H9 (cell line): Measurements from ENCODE around the gene CHMP2A. TPM values are rescaled to one million over a fixed set of nuclear protein-coding genes. Genes with fewer than 3 reads are reported as not detected.

ENCODE experiments used
- DNase-seq: peaks from one replicate; pipeline ENCODE4 v3.0.0-alpha.2; 2017
- H2AFZ ChIP-seq: one replicate; pipeline ENCODE4 v1.6.1; 2013; ENCODE audit warnings: mild to moderate bottlenecking, low read length, control low read depth, moderate library complexity
- H2AK5ac ChIP-seq: 2 replicates; pipeline ENCODE4 v1.6.1; 2013; ENCODE audit warnings: low read length, control low read depth, mixed read lengths; ENCODE audit not compliant: insufficient read length
- H2BK120ac ChIP-seq: one replicate; pipeline ENCODE4 v1.6.1; 2013; ENCODE audit warnings: low read depth, mild to moderate bottlenecking, low read length, control low read depth, inconsistent platforms; ENCODE audit not compliant: poor library complexity, severe bottlenecking
- H2BK12ac ChIP-seq: 2 replicates; pipeline ENCODE4 v1.6.1; 2013; ENCODE audit warnings: low read length, control low read depth, mixed read lengths, low read depth; ENCODE audit not compliant: insufficient read length
- H2BK15ac ChIP-seq: 2 replicates; pipeline ENCODE4 v1.6.1; 2013; ENCODE audit warnings: low read depth, low read length, control low read depth
- H2BK20ac ChIP-seq: one replicate; pipeline ENCODE4 v1.6.1; 2013; ENCODE audit warnings: low read depth, mild to moderate bottlenecking, low read length, control low read depth, inconsistent platforms; ENCODE audit not compliant: poor library complexity, severe bottlenecking
- H2BK5ac ChIP-seq: 2 replicates; pipeline ENCODE4 v1.6.1; 2013; ENCODE audit warnings: low read length, control low read depth, mixed read lengths; ENCODE audit not compliant: insufficient read length
- H3K14ac ChIP-seq: 2 replicates; pipeline ENCODE4 v1.6.1; 2013; ENCODE audit warnings: low read length, control low read depth; ENCODE audit not compliant: insufficient read depth
- H3K18ac ChIP-seq: 2 replicates; pipeline ENCODE4 v1.6.1; 2013; ENCODE audit warnings: low read depth, mild to moderate bottlenecking, mixed read lengths, low read length, control low read depth; ENCODE audit not compliant: insufficient read length
- H3K23ac ChIP-seq: 2 replicates; pipeline ENCODE4 v1.6.1; 2013; ENCODE audit warnings: low read length, control low read depth, mixed read lengths, low read depth; ENCODE audit not compliant: insufficient read length
- H3K23me2 ChIP-seq: 2 replicates; pipeline ENCODE4 v1.6.1; 2013; ENCODE audit warnings: low read depth, mild to moderate bottlenecking, mixed read lengths, low read length, control low read depth; ENCODE audit not compliant: insufficient read length, poor library complexity, severe bottlenecking
- H3K27ac ChIP-seq: 2 replicates; pipeline ENCODE4 v1.5.1; 2013; ENCODE audit warnings: low read length, control low read depth, mixed read lengths, low read depth; ENCODE audit not compliant: insufficient read length
- H3K27me3 ChIP-seq: 2 replicates; pipeline ENCODE4 v1.6.1; 2013; ENCODE audit warnings: low read length, control low read depth, inconsistent platforms; ENCODE audit not compliant: insufficient read depth
- H3K4ac ChIP-seq: 2 replicates; pipeline ENCODE4 v1.6.1; 2013; ENCODE audit warnings: low read depth, mild to moderate bottlenecking, control low read depth, inconsistent platforms, low read length, moderate library complexity
- H3K4me1 ChIP-seq: 2 replicates; pipeline ENCODE4 v1.6.1; 2013; ENCODE audit warnings: low read length, control low read depth, inconsistent platforms; ENCODE audit not compliant: insufficient read depth
- H3K4me2 ChIP-seq: 2 replicates; pipeline ENCODE4 v1.6.1; 2013; ENCODE audit warnings: low read length, control low read depth, mixed read lengths; ENCODE audit not compliant: insufficient read length, insufficient read depth
- H3K56ac ChIP-seq: 2 replicates; pipeline ENCODE4 v1.6.1; 2013; ENCODE audit warnings: low read depth, mild to moderate bottlenecking, mixed read lengths, low read length, control low read depth; ENCODE audit not compliant: insufficient read length
- H3K79me1 ChIP-seq: 2 replicates; pipeline ENCODE4 v1.6.1; 2013; ENCODE audit warnings: low read depth, mild to moderate bottlenecking, moderate library complexity, low read length, control low read depth, inconsistent platforms; ENCODE audit not compliant: insufficient read depth, poor library complexity, severe bottlenecking
- H3K79me2 ChIP-seq: 2 replicates; pipeline ENCODE4 v1.6.1; 2013; ENCODE audit warnings: low read length, control low read depth, inconsistent platforms; ENCODE audit not compliant: insufficient read depth
- H3K9ac ChIP-seq: 2 replicates; pipeline ENCODE4 v1.6.1; 2013; ENCODE audit warnings: low read length, control low read depth, mixed read lengths; ENCODE audit not compliant: insufficient read length; ENCODE audit errors: extremely low read depth
- H3K9me3 ChIP-seq: one replicate; pipeline ENCODE4 v1.6.1; 2013; ENCODE audit warnings: low read depth, low read length, inconsistent platforms; ENCODE audit not compliant: control insufficient read depth
- H3T11ph ChIP-seq: one replicate; pipeline ENCODE4 v1.6.1; 2013; ENCODE audit warnings: mild to moderate bottlenecking, low read length, control low read depth, inconsistent platforms
- H4K20me1 ChIP-seq: one replicate; pipeline ENCODE4 v1.6.1; 2013; ENCODE audit not compliant: control insufficient read depth, insufficient read length, insufficient read depth
- H4K5ac ChIP-seq: 2 replicates; pipeline ENCODE4 v1.6.1; 2013; ENCODE audit warnings: low read depth, mild to moderate bottlenecking, mixed read lengths, low read length, control low read depth; ENCODE audit not compliant: insufficient read length
- H4K8ac ChIP-seq: replicated peaks from 2 replicates; pipeline ENCODE4 v1.6.1; 2013; ENCODE audit warnings: low read length, control low read depth, mixed read lengths, low read depth; ENCODE audit not compliant: insufficient read length
- H4K91ac ChIP-seq: 2 replicates; pipeline ENCODE4 v1.6.1; 2013; ENCODE audit warnings: low read depth, mild to moderate bottlenecking, moderate library complexity, mixed read lengths, low read length, control low read depth; ENCODE audit not compliant: insufficient read length
- H3K27ac Mint-ChIP-seq, 3 experiments: 2 replicates in 2 of 3; 3 replicates in 1 of 3; pipeline ENCODE4 v1.8.0; 2020 to 2021; ENCODE audit warnings: mixed read lengths in 3 of 3, mild to moderate bottlenecking in 1 of 3, moderate library complexity in 1 of 3
- H3K27me3 Mint-ChIP-seq: 2 replicates; pipeline ENCODE4 v1.8.0; 2021; ENCODE audit warnings: low read depth, mild to moderate bottlenecking, moderate library complexity, mixed read lengths
- H3K36me3 Mint-ChIP-seq, 3 experiments: 2 replicates in 2 of 3; 3 replicates in 1 of 3; pipeline ENCODE4 v1.8.0; 2020 to 2021; ENCODE audit warnings: low read depth in 3 of 3, mixed read lengths in 3 of 3; ENCODE audit not compliant: insufficient read depth in 1 of 3
- H3K4me1 Mint-ChIP-seq, 2 experiments: 2 replicates each; pipeline ENCODE4 v1.8.0; 2020; ENCODE audit warnings: mixed read lengths in 2 of 2
- H3K4me3 Mint-ChIP-seq, 2 experiments: 2 replicates in 1 of 2; 3 replicates in 1 of 2; pipeline ENCODE4 v1.8.0; 2020 to 2021; ENCODE audit warnings: mild to moderate bottlenecking in 2 of 2, mixed read lengths in 2 of 2, moderate library complexity in 1 of 2
- H3K9me3 Mint-ChIP-seq, 2 experiments: 2 replicates in 1 of 2; 3 replicates in 1 of 2; pipeline ENCODE4 v1.8.0; 2020; ENCODE audit warnings: mild to moderate bottlenecking in 2 of 2, mixed read lengths in 2 of 2, moderate library complexity in 1 of 2
- CTCF ChIP-seq: fragments of 200-600 bp; sonication (generic); conservative IDR thresholded peaks from 3 replicates; pipeline ENCODE4 v1.8.0; 2021; ENCODE audit warnings: antibody characterized with exemption, mild to moderate bottlenecking
- WGBS: extraction: QIAGEN DNeasy Blood & Tissue Kit; methylation state at CpG from one replicate; pipeline ENCODE4 v1.1.7; 2013; ENCODE audit warnings: missing lambda C conversion rate, low lambda C conversion rate, mixed read lengths; ENCODE audit not compliant: insufficient read length; ENCODE audit errors: extremely low coverage; 5-methylcytosine and 5-hydroxymethylcytosine counted together
- total RNA-seq: library from RNA; stranded (reverse); gene quantifications from 2 replicates; pipeline ENCODE4 v1.2.1, GENCODE V29; 2021

The CHMP2A gene
- total RNA-seq, 1 experiment from 2014 or later, result 109 TPM

- peak; percentile 32 for DNase-seq
- H3K18ac ChIP-seq, result no peak overlapping the region
- H3K27ac Mint-ChIP-seq, result peak overlapping the region; percentile 82 to 100 (median 99)
- H2AFZ ChIP-seq, result no peak overlapping the region
- H3K23me2 ChIP-seq, result peaks cover 23% of the 10 kb centered on the region
- H3K14ac ChIP-seq, result peak overlapping the region; percentile 55; the same call in 1 of the 2 replicates
- no peaks in the 10 kb centered on the region for H4K20me1 ChIP-seq
- H2BK15ac ChIP-seq, result no peak overlapping the region
- WGBS, result no CpG with 5 or more reads among the region's 22 CpGs
- peaks cover 51 to 52% of the 10 kb centered on the region in 2 experiments for H3K4me1 Mint-ChIP-seq
- no peak overlapping the region for H4K5ac ChIP-seq
- H3T11ph ChIP-seq, result no peak overlapping the region
- H3K9ac ChIP-seq, result peak overlapping the region; percentile 96
- H2BK5ac ChIP-seq, result no peak overlapping the region
- no peaks in the 10 kb centered on the region for H3K27me3 Mint-ChIP-seq
- H2AK5ac ChIP-seq, result no peak overlapping the region
- no peak for TF ChIP-seq CTCF
- peaks cover 9 to 19% (median 13%) of the 10 kb centered on the region in 3 experiments for H3K36me3 Mint-ChIP-seq
- no peak overlapping the region for H4K8ac ChIP-seq
- peak overlapping the region; percentile 91 to 96 for H3K4me3 Mint-ChIP-seq
- H3K4ac ChIP-seq, result no peak overlapping the region
- no peak overlapping the region for H3K27ac ChIP-seq
- H2BK12ac ChIP-seq, result no peak overlapping the region
- no peak overlapping the region for H3K23ac ChIP-seq
- H3K4me2 ChIP-seq, result peak overlapping the region; percentile 85
- no peaks in the 10 kb centered on the region; the same call in 1 of the 2 replicates for H3K4me1 ChIP-seq
- H2BK120ac ChIP-seq, result no peak overlapping the region
- H3K79me2 ChIP-seq, result peaks cover 2% of the 10 kb centered on the region; the same call in 1 of the 2 replicates
- no peak overlapping the region for H2BK20ac ChIP-seq
- H3K79me1 ChIP-seq, result no peaks in the 10 kb centered on the region
- H3K9me3 Mint-ChIP-seq, result peaks cover 0 to 3% of the 10 kb centered on the region in 2 experiments; a peak in 1 of 5 replicates
- H4K91ac ChIP-seq, result no peak overlapping the region
- no peak overlapping the region for H3K56ac ChIP-seq
- no peaks in the 10 kb centered on the region for H3K9me3 ChIP-seq
- no peaks in the 10 kb centered on the region for H3K27me3 ChIP-seq
Observed at GRCh38 chr19:58518256-58519086, 36.4 kb downstream of the CHMP2A start.
